Activated CD4-positive, alpha-beta T cell treated with anti-CD3 and anti-CD28 coated beads, Interleukin-2, amount 10 ng/mL, durations not matched to agents 7 days and 5 days (primary cell): ENCODE results near the gene PCNT. TPM values are rescaled to one million over a fixed set of nuclear protein-coding genes. Genes with fewer than 3 reads are reported as not detected.
A peak's percentile ranks its signal among the peaks of the same experiment; 100 is the strongest.
"Not testable (repeated sequence)": the region's sequence is repeated elsewhere in the genome, so short reads cannot be mapped to it uniquely, and the experiment has no call there.

Source experiments
- CTCF ChIA-PET: fragments of 350-600 bp; sonication (Branson Sonifier 250); formaldehyde crosslinking; loops from one replicate; lab custom pipeline; 2021; ENCODE audit warnings: antibody characterized with exemption; lab: Charles Lee
- POLR2A ChIA-PET: fragments of 350-600 bp; sonication (Branson Sonifier 250); formaldehyde crosslinking; loops from one replicate; lab custom pipeline; 2021; ENCODE audit warnings: antibody characterized with exemption; lab: Charles Lee
- DNase-seq: peaks from one replicate; pipeline ENCODE4 v3.0.0-alpha.2; 2020
- H3K27ac Mint-ChIP-seq: one replicate; pipeline ENCODE4 v1.8.0; 2021; ENCODE audit warnings: mild to moderate bottlenecking, moderate library complexity, mixed read lengths
- H3K27me3 Mint-ChIP-seq: one replicate; pipeline ENCODE4 v1.8.0; 2021; ENCODE audit warnings: mixed read lengths
- H3K36me3 Mint-ChIP-seq: one replicate; pipeline ENCODE4 v1.8.0; 2021; ENCODE audit warnings: low read depth, mixed read lengths
- H3K4me1 Mint-ChIP-seq: one replicate; pipeline ENCODE4 v1.8.0; 2021; ENCODE audit warnings: mixed read lengths
- H3K4me3 Mint-ChIP-seq: one replicate; pipeline ENCODE4 v1.8.0; 2021; ENCODE audit warnings: mild to moderate bottlenecking, moderate library complexity, mixed read lengths
- H3K9me3 Mint-ChIP-seq: one replicate; pipeline ENCODE4 v1.8.0; 2021; ENCODE audit warnings: mixed read lengths
- total RNA-seq, 2 experiments: library from RNA; stranded (reverse); gene quantifications; one replicate each; pipeline ENCODE4 v1.2.3, GENCODE V29; 2021

The PCNT gene
- total RNA-seq, 2 experiments from 2014 or later = 84.0 to 89.8 TPM

DNA sequence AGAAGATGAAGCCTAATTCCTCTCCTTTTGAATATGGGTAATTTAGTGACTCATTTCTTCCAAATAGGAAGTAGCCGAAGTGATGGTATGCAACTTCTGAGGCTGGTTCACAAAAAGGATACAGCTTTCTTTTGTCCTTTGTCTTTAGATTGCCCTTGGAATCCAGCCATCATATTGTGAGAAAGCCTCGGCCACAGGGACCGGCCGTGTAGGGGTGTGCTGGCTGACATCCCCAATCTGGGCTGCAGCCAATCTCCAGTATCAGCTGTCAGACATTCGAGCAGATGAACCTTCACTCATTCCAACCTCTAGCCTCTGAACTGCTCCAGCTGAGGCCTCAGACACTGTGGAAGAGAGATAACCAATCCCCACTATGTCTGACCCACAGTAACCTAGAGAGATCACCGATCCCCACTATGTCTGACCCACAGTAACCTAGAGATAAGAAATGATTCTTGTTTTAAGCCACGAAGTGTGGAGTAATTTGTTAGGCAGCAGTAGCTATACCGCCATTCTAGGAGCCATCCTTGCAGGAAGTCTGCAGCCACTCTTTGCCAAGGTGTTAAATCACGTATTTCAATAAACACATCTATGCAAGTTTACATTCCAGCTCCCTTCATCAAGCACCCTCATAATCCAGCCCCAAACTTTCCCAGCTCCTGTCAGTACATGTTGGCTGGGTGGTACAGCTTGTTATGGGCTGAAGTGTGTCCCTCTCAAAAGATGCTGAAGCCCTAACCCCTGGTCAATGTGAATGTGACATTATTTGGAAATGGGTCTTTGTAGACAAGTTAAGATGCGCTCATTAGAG, 131.8 kb downstream of the PCNT start:
- H3K36me3 Mint-ChIP-seq = peaks cover 44% of the 10 kb centered on the region
- no peak overlapping the region for H3K4me3 Mint-ChIP-seq
- H3K27ac Mint-ChIP-seq = no peak overlapping the region
- H3K27me3 Mint-ChIP-seq = no peaks in the 10 kb centered on the region
- peaks cover 32% of the 10 kb centered on the region for H3K4me1 Mint-ChIP-seq
- DNase-seq = no peak
- ChIA-PET POLR2A (interaction anchor here (0.6 kb wide), 1 partner anchor 70 kb away, joined by 3 read pairs; no protein-coding TSS in a partner anchor), CTCF (interaction anchor here (1.6 to 2.9 kb wide), 2 partner anchors 9 to 12 kb away, joined by 4 to 7 read pairs; no protein-coding TSS in a partner anchor)
- no peaks in the 10 kb centered on the region for H3K9me3 Mint-ChIP-seq

DNA sequence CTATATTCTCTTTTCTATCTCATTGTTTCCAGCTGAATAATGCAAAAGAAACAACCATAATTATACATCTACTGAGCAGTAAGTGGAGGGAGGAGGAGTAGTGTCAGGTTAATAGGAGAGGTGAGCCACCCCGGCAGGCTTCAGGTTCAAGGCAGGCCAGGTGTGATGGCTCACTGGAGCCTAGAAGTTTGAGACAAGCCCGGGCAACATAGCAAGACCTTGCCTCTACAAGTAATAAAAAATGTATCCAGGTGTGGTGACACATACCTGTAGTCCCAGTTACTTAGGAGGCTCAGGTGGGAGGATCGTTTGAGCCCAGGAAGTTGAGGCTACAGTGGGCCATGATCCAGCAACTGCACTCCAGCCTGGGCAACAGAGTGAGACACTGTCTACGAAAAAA, 132.8 kb downstream of the PCNT start:
- peak overlapping the region; percentile 79 for H3K4me3 Mint-ChIP-seq
- POLR2A ChIA-PET = no interaction called here
- CTCF ChIA-PET = interaction anchor here (1.6 to 2.9 kb wide), 2 partner anchors 10 to 11 kb away, joined by 4 to 7 read pairs; no protein-coding TSS in a partner anchor
- no peaks in the 10 kb centered on the region for H3K9me3 Mint-ChIP-seq
- H3K27me3 Mint-ChIP-seq = no peaks in the 10 kb centered on the region
- H3K4me1 Mint-ChIP-seq = peaks cover 38% of the 10 kb centered on the region
- H3K27ac Mint-ChIP-seq = peak overlapping the region; percentile 20
- peaks cover 41% of the 10 kb centered on the region for H3K36me3 Mint-ChIP-seq
- DNase-seq = no peak

DNA sequence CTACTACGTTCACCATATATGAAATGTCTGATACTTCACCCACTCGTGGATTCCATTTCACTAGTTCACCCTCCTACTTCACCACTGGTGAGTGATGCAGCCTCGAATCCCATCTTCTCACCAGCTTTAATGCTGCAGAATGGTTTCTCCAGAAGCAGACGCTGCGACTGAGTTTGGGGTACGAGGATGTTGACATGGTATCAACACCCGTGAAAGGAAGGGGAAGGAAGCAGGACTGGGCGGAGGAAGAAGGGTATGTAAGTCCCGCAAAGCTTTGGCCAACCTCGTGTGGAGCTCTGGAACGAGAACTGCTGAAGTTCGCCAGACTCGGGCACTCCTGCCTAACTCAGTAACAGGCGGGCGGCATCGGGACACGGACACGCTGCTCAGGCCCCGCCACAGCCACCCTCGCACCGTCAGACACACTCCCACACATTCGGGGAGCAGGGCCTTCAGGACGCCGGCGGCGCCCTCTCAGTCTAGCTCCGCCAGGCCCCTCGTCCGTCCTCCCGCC, 133.9 kb downstream of the PCNT start:
- peaks cover 45% of the 10 kb centered on the region for H3K4me1 Mint-ChIP-seq
- peak; percentile 30 for DNase-seq
- POLR2A ChIA-PET = interaction anchor here (0.6 kb wide), 1 partner anchor 77 kb away, joined by 3 read pairs; no protein-coding TSS in a partner anchor
- CTCF ChIA-PET = interaction anchor here (0.6 to 2.9 kb wide), 4 partner anchors 10 to 102 kb away, joined by 3 to 7 read pairs (median 4); no protein-coding TSS in a partner anchor
- H3K9me3 Mint-ChIP-seq = no peaks in the 10 kb centered on the region
- H3K27ac Mint-ChIP-seq = peak overlapping the region; percentile 90
- H3K36me3 Mint-ChIP-seq = peaks cover 36% of the 10 kb centered on the region
- peak overlapping the region; percentile 79 for H3K4me3 Mint-ChIP-seq
- no peaks in the 10 kb centered on the region for H3K27me3 Mint-ChIP-seq

DNA sequence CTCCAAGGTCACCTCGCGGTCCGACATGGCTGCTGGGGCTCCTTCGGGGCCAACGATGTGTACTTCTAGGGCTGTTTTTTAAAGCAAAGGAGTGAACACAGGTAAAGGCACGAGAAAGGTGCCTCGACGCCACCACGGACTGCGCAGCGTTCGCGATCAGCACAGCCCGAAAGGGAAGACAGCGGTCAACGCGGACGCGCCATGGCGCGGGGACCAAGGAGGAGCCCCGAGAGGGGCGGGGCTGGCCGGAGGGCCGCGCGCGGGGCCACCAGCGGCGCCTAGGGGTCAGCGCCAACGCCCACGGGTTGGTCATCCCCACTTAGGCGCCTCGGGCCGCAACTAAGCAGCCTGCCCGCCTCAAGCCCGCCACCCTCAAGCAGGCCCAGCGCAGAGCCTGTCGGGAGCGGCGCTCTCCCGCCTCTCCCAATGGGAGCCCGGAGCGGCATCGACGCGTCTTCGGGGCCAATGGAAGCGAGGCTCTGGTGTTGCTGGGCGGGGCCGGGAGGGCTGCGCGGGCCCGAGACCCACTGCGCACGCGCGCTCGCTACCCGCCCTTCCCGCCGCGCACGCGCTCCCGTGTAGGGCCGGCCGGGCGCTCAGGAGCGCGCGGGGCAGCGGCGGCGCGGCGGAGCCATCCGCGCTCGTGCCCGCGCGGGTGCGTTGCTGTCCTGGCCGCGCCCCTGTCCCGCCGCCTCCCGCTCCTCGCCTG, 134.5 kb downstream of the PCNT start, which contains the start of gene DIP2A:
Gene DIP2A (plus strand): TSS at position 577 of the 709 bp plus-strand sequence. CDS start 241 bp downstream, outside the sequence.
- ChIA-PET CTCF (interaction anchor here (0.7 to 2.9 kb wide), 3 partner anchors 9 to 115 kb away, joined by 3 to 7 read pairs (median 3); no protein-coding TSS in a partner anchor), POLR2A (interaction anchor here (0.6 kb wide), 1 partner anchor 77 kb away, joined by 3 read pairs; no protein-coding TSS in a partner anchor)

DNA sequence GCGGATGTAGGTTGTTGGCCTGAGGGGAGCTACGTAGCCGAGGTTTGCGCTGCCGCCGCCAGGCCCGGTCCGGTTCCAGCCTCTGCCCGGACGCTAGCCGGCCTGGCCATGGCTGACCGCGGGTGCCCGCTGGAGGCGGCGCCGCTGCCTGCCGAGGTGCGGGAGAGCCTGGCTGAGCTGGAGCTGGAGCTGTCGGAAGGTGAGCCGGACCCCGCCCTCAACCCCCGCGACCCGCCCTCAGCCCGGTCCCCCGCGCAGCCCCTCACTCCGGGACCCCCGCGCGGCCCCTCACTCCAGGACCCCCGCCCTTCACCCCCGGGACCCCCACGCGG, 135.0 kb downstream of the PCNT start:
- no peak for DNase-seq
- H3K4me3 Mint-ChIP-seq = peak overlapping the region; percentile 90
- H3K9me3 Mint-ChIP-seq = no peaks in the 10 kb centered on the region
- no peaks in the 10 kb centered on the region for H3K27me3 Mint-ChIP-seq
- ChIA-PET CTCF (interaction anchor here (0.7 to 2.9 kb wide), 2 partner anchors 9 to 115 kb away, joined by 3 to 7 read pairs; no protein-coding TSS in a partner anchor), POLR2A (no interaction called here)
- peaks cover 42% of the 10 kb centered on the region for H3K4me1 Mint-ChIP-seq
- peak overlapping the region; percentile 91 for H3K27ac Mint-ChIP-seq
- peaks cover 37% of the 10 kb centered on the region for H3K36me3 Mint-ChIP-seq

More for the DNA sequence above, 134.5 kb downstream of the PCNT start, which contains the start of gene DIP2A:
- Mint-ChIP-seq H3K4me3 (peak within 1 kb of the TSS; percentile 90), H3K4me1 (peaks cover 42% of the 10 kb centered on the region), H3K36me3 (peaks cover 37% of the 10 kb centered on the region), H3K9me3 (no peaks in the 10 kb centered on the region), H3K27me3 (no peaks in the 10 kb centered on the region), H3K27ac (peak within 1 kb of the TSS; percentile 93)
- DNase-seq = peak; percentile 95

DNA sequence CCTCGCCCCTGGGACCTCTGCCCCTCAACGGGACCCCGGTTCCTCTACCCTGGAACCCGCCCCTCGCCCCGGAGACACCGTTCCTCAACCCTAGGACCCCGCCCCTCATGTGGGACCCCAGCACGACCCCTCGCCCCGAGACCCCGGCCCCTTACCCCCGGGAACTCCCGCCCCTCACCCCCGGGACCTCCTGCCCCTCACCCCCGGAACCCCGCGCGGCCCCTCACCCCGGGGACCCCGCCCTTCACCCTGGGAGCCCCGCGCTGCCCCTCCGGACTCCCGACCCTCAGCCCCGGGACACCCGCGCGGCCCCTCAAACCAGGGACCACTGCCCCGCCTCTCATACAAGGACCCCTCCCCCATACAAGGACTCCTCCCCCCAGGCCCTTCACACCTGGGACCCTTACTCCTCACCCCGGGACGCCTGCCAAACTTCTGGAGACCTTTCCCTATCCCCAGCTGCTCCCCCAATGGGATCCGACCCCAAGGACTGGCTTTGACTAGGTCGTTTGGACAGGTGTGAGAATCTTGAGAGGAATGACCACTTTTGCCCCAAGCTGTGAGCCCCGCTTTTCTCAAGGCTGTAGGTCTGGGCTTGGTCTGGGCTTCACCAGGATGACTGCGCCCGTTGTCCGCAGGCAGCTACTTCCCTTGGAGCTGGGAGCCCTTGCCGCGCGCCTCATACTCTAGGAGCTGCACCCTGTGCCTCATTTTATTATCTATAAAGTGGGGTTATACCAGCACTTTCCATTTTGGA, 135.6 kb downstream of the PCNT start:
- Mint-ChIP-seq H3K4me3 (peak overlapping the region; percentile 90), H3K36me3 (peaks cover 39% of the 10 kb centered on the region), H3K27me3 (no peaks in the 10 kb centered on the region), H3K27ac (peak overlapping the region; percentile 93), H3K9me3 (no peaks in the 10 kb centered on the region), H3K4me1 (peaks cover 40% of the 10 kb centered on the region)
- DNase-seq = peak; percentile 14
- ChIA-PET CTCF (no interaction called here), POLR2A (no interaction called here)

DNA sequence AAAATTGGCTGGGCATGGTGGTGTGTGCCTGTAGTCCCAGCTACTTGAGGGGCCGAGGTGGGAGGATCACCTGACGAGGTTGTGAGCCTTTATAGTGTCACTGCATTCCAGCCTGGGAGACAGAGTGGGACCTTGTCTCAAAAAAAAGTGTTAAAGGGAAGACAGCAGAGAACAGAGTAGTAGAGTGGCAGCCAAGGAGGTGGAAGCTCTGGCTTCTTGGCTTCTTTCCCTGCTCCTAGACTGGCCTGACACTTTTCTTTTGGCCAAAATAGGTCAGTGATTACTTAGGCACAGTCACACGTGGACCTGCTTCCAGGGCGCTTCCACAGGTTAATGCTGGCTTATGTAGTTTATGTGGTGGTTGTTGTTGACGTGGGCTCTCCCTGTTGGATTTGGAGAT, 138.0 kb downstream of the PCNT start:
- H3K27me3 Mint-ChIP-seq = no peaks in the 10 kb centered on the region
- H3K9me3 Mint-ChIP-seq = no peaks in the 10 kb centered on the region
- H3K4me3 Mint-ChIP-seq = no peak overlapping the region
- no peak for DNase-seq
- H3K36me3 Mint-ChIP-seq = peaks cover 24% of the 10 kb centered on the region
- peaks cover 27% of the 10 kb centered on the region for H3K4me1 Mint-ChIP-seq
- no peak overlapping the region for H3K27ac Mint-ChIP-seq
- ChIA-PET POLR2A (no interaction called here), CTCF (interaction anchor here (0.6 kb wide), 2 partner anchors 10 to 23 kb away, joined by 3 read pairs; no protein-coding TSS in a partner anchor)

DNA sequence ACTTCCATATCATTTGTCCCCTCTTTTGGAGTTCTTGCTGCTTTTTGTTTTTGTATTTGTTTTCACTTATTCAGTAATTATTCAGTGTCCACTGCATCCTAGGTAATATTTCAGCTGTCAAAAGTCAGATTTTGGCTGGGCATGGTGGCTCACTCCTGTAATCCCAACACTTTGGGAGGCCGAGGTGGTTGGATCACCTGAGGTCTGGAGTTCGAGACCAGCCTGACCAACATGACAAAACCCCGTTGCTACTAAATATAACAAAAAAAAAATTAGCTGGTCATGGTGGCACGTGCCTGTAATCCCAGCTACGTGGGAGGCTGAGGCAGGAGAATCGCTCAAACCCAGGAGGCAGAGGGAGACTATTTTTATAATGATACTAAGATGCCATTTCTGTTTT, 141.2 kb downstream of the PCNT start:
- H3K9me3 Mint-ChIP-seq, DNase-seq, H3K4me3 Mint-ChIP-seq, H3K27ac Mint-ChIP-seq, POLR2A ChIA-PET, H3K27me3 Mint-ChIP-seq: not testable (repeated sequence)
- CTCF ChIA-PET = interaction anchor here (1.5 kb wide), 1 partner anchor 10 kb away, joined by 3 read pairs; no protein-coding TSS in a partner anchor
- H3K4me1 Mint-ChIP-seq = peaks cover 24% of the 10 kb centered on the region
- peaks cover 27% of the 10 kb centered on the region for H3K36me3 Mint-ChIP-seq

DNA sequence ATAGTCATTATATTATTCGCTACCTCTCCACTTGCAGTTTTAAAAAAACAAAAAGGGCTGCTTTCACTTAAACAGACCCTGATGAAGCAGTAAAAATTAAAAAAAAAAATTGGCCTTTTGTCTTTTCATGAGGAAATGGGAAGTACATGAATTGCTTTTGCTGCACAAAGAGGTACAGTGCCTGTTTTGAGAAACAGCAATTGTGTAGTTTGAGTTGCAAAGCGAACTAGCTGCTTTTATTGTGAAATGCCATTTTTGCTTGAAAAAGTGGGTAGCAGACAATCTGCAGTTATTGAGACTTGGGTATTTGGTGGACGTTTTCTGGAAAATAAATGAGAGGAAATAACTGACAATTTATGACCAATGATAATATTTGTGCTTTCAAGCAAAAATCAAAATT, 141.7 kb downstream of the PCNT start:
- ChIA-PET CTCF (interaction anchor here (1.5 kb wide), 1 partner anchor 9 kb away, joined by 3 read pairs; no protein-coding TSS in a partner anchor), POLR2A (no interaction called here)
- H3K4me1 Mint-ChIP-seq = peaks cover 20% of the 10 kb centered on the region
- peaks cover 27% of the 10 kb centered on the region for H3K36me3 Mint-ChIP-seq
- H3K4me3 Mint-ChIP-seq = no peak overlapping the region
- no peak overlapping the region for H3K27ac Mint-ChIP-seq
- H3K9me3 Mint-ChIP-seq = no peaks in the 10 kb centered on the region
- DNase-seq = no peak
- H3K27me3 Mint-ChIP-seq = no peaks in the 10 kb centered on the region

DNA sequence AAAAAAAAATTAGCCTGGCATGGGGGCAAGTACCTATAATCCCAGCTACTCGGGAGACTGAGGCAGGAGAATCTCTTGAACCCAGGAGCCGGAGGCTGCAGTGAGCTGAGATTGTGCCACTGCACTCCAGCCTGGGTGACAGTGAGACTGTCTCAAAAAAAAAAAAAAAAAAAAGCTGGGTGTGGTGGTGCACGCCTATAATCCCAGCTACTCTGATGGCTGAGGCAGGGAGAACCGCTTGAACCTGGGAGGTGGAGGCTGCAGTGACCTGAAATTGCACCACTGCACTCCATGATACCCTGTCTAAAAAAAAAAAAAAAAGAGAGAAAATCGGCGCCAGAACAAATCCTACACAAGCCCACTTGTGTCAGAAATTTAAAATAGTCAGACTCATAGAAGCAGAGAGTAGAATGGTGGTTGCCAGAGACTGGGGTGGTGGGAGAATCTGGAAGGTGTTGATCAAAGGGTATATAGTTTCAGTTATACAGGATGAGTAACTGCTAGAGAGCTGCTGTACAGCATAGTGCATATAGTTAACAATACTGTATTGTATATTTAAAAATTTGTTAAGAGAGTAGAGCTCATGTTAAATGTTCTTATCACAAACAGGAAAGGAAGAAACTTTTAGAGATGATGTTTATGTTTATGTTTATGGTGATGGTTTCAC, 144.3 kb downstream of the PCNT start:
- H3K4me1 Mint-ChIP-seq = peaks cover 22% of the 10 kb centered on the region
- POLR2A ChIA-PET = no interaction called here

DNA sequence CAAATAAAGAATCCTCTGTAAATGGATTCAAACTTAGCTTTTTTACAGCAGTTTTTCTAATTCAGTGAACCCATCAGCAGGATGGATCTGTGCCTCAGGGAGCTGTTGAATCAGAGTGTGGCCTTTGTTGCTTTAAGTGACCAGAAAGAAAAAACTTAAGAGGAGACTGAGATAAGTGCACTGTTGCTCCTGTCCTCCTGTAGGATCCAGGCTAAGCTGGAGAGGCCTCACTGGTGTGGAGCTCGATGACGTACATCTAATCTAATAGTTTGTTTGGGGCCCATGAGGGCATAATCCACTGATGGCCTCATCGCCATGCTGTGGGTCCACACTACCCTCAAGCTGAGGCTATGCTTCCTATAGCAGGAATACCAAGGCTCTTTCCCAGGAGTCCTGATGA, 145.3 kb downstream of the PCNT start:
- H3K4me1 Mint-ChIP-seq = peaks cover 27% of the 10 kb centered on the region
- H3K27me3 Mint-ChIP-seq = no peaks in the 10 kb centered on the region
- POLR2A ChIA-PET = no interaction called here
- no peak for DNase-seq
- no peak overlapping the region for H3K27ac Mint-ChIP-seq
- CTCF ChIA-PET = no interaction called here
- H3K9me3 Mint-ChIP-seq = no peaks in the 10 kb centered on the region
- no peak overlapping the region for H3K4me3 Mint-ChIP-seq
- H3K36me3 Mint-ChIP-seq = peaks cover 22% of the 10 kb centered on the region

More for the DNA sequence above, 144.3 kb downstream of the PCNT start:
- Mint-ChIP-seq H3K27ac (no peak overlapping the region), H3K4me3 (no peak overlapping the region), H3K27me3 (no peaks in the 10 kb centered on the region), H3K36me3 (peaks cover 21% of the 10 kb centered on the region), H3K9me3 (no peaks in the 10 kb centered on the region)
- CTCF ChIA-PET = interaction anchor here (1.7 kb wide), 1 partner anchor 11 kb away, joined by 7 read pairs; the partner anchor contains the start of gene DIP2A
- no peak for DNase-seq
